Peyer's patch (tissue), 4 donors: ENCODE results near the gene CARM1.

Experiments
- CTCF ChIP-seq, 6 experiments: fragments of 450-650 bp in 4 of 6; fragments of 200-600 bp in 2 of 6; sonication (generic) in 1 of 6; IDR thresholded peaks; one replicate each; pipeline ENCODE4 v1.5.1; 2017 to 2019; ENCODE audit warnings: antibody characterized with exemption in 6 of 6, mild to moderate bottlenecking in 3 of 6, moderate library complexity in 1 of 6
- POLR2A ChIP-seq, 2 donors: fragments of 450-650 bp; IDR thresholded peaks; one replicate each; pipeline ENCODE4 v1.5.1; 2017; ENCODE audit warnings: antibody characterized with exemption in 2 of 2, mild to moderate bottlenecking in 2 of 2, moderate library complexity in 2 of 2

GRCh38 chr19:10935371-10936059 is 64.2 kb downstream of the CARM1 start:
- no peak for TF ChIP-seq CTCF (IDR thresholded peaks at IDR 0.05)
- no peak for TF ChIP-seq POLR2A (IDR thresholded peaks at IDR 0.05)
